HepG2 (cell line): Measurements from ENCODE around the gene KSR1. TPM values are rescaled to one million over a fixed set of nuclear protein-coding genes. Genes with fewer than 3 reads are reported as not detected.

ENCODE experiments used
- ATAC-seq: fragments of 200-7000 bp; cut with Tn5 transposase; 3 replicates; pipeline ENCODE4 v1.9.1; 2020; ENCODE audit warnings: mild to moderate bottlenecking, moderate library complexity
- BruUV-seq: library from RNA; stranded (reverse); fragments of 400-500 nt; replicated peaks from 2 replicates; lab custom pipeline; 2021; lab: Mats Ljungman, UMichigan
- CTCF ChIA-PET: fragments of 300-600 bp; formaldehyde crosslinking; extraction: SDS; loops from one replicate; lab custom pipeline; 2021; ENCODE audit warnings: low total read pairs, inconsistent platforms, low intra/inter-chr PET ratio; lab: Yijun Ruan, JAX
- POLR2A ChIA-PET: fragments of 350-600 bp; sonication (Branson Sonifier 250); formaldehyde crosslinking; loops from one replicate; lab custom pipeline; 2020; ENCODE audit warnings: antibody characterized with exemption, inconsistent platforms; lab: Yijun Ruan, JAX
- DNase-seq: peaks from one replicate; pipeline ENCODE4 v3.0.0-alpha.2; 2015; ENCODE audit warnings: low spot score
- FAIRE-seq: peaks from 3 replicates; lab custom pipeline; 2011; peaks lifted over from hg19 to GRCh38; lab: Jason Lieb, UNC
- H2AFZ ChIP-seq: one replicate; pipeline ENCODE4 v1.6.1; 2011; ENCODE audit warnings: low read length, inconsistent platforms
- H3K27ac ChIP-seq: fragments of 300-600 bp; 3 replicates; pipeline ENCODE4 v1.8.0; 2011; ENCODE audit warnings: mixed run types, mild to moderate bottlenecking, mixed read lengths, low read length, inconsistent platforms; ENCODE audit not compliant: insufficient read depth; ENCODE audit errors: extremely low read length
- H3K27me3 ChIP-seq, 2 experiments: fragments of 200-600 bp in 1 of 2; 2 replicates in 1 of 2; 3 replicates in 1 of 2; pipeline versions ENCODE4 v1.6.0 to v1.8.0; 2011; ENCODE audit warnings: low read length in 2 of 2, mild to moderate bottlenecking in 2 of 2, moderate library complexity in 2 of 2, inconsistent platforms in 1 of 2; ENCODE audit not compliant: insufficient read depth in 2 of 2, control insufficient read depth in 1 of 2
- H3K36me3 ChIP-seq, 2 experiments: fragments of 200-600 bp in 1 of 2; replicated peaks in 1 of 2; 2 replicates in 1 of 2; 3 replicates in 1 of 2; pipeline versions ENCODE4 v1.5.1 to v1.8.0; 2011; ENCODE audit warnings: low read length in 2 of 2, inconsistent platforms in 1 of 2; ENCODE audit not compliant: insufficient read depth in 2 of 2, control insufficient read depth in 1 of 2
- H3K4me1 ChIP-seq: 2 replicates; pipeline ENCODE4 v1.5.1; 2012; ENCODE audit warnings: low read length, inconsistent platforms; ENCODE audit not compliant: insufficient read depth
- H3K4me2 ChIP-seq: 2 replicates; pipeline ENCODE4 v1.6.0; 2011; ENCODE audit warnings: low read depth, low read length, inconsistent platforms
- H3K4me3 ChIP-seq, 3 experiments: fragments of 200-600 bp in 1 of 3; sonication (generic), shearing (Covaris generic) in 1 of 3; replicated peaks in 1 of 3; 2 replicates each; pipeline ENCODE4 v1.5.1; 2011 to 2016; ENCODE audit warnings: low read length in 3 of 3, inconsistent platforms in 2 of 3, low read depth in 2 of 3, mild to moderate bottlenecking in 2 of 3, control low read depth in 1 of 3, mixed read lengths in 1 of 3; ENCODE audit not compliant: insufficient read depth in 1 of 3
- H3K79me2 ChIP-seq: one replicate; pipeline ENCODE4 v1.6.1; 2011; ENCODE audit warnings: low read length, inconsistent platforms; ENCODE audit not compliant: insufficient read depth
- H3K9ac ChIP-seq: 2 replicates; pipeline ENCODE4 v1.6.0; 2011; ENCODE audit warnings: mild to moderate bottlenecking, low read depth, low read length, inconsistent platforms; ENCODE audit not compliant: insufficient read depth
- H3K9me3 ChIP-seq: 2 replicates; pipeline ENCODE4 v1.5.1; 2012; ENCODE audit warnings: mild to moderate bottlenecking, low read length
- H4K20me1 ChIP-seq: 2 replicates; pipeline ENCODE4 v1.6.0; 2011; ENCODE audit warnings: inconsistent platforms, mild to moderate bottlenecking, low read length, moderate library complexity; ENCODE audit not compliant: insufficient read depth
- MED13 ChIP-seq: sonication (generic); formaldehyde crosslinking; IDR thresholded peaks from 2 replicates; pipeline ENCODE4 v1.5.0; 2020; ENCODE audit warnings: missing genetic modification reagents
- MIER2 ChIP-seq: IDR thresholded peaks from 2 replicates; pipeline ENCODE4 v1.6.1; 2016; ENCODE audit warnings: missing biosample characterization, missing genetic modification reagents
- SETDB1 ChIP-seq: sonication (generic); formaldehyde crosslinking; IDR thresholded peaks from 2 replicates; pipeline ENCODE4 v1.5.1; 2020; ENCODE audit warnings: missing genetic modification reagents, mild to moderate bottlenecking, borderline replicate concordance
- ZHX2 ChIP-seq, 2 experiments: sonication (generic) in 1 of 2; formaldehyde crosslinking in 1 of 2; IDR thresholded peaks; 2 replicates each; pipeline versions ENCODE4 v1.6.1 to v1.9.0; 2014 to 2022; ENCODE audit warnings: antibody characterized with exemption in 1 of 2, borderline replicate concordance in 1 of 2, inconsistent platforms in 1 of 2, low read depth in 1 of 2, missing genetic modification reagents in 1 of 2
- ZNF24 ChIP-seq: fragments of 450-650 bp; IDR thresholded peaks from 2 replicates; pipeline ENCODE4 v1.6.1; 2017; ENCODE audit warnings: antibody characterized with exemption, mild to moderate bottlenecking
- ZNF772 ChIP-seq: sonication (generic); formaldehyde crosslinking; IDR thresholded peaks from 2 replicates; pipeline ENCODE4 v1.5.0; 2020; ENCODE audit warnings: mild to moderate bottlenecking, missing genetic modification reagents
- WGBS: methylation state at CpG from one replicate; pipeline ENCODE4 v1.1.6; 2017; ENCODE audit warnings: low lambda C conversion rate; 5-methylcytosine and 5-hydroxymethylcytosine counted together
- in situ Hi-C: cut with HindIII; loops from 2 replicates; pipeline ENCODE4 v1.10.0; 2017; ENCODE audit warnings: low pct_unique_long_range_greater_than_20kb; ENCODE audit not compliant: extremely low pct_ligation_motif_present
- intact Hi-C: fragments of 100-400 bp; cut with micrococcal nuclease; formaldehyde crosslinking; loops from one replicate; pipeline ENCODE4 v1.10.0; 2022; ENCODE audit not compliant: unreplicated experiment
- polyA plus RNA-seq, 8 experiments: library from polyadenylated mRNA; depleted of rRNA in 3 of 8; stranded (reverse) in 7 of 8; unstranded in 1 of 8; fragments of >200 nt; fragmentation: Illumina TruSeq in 4 of 8; extraction: Trizol in 4 of 8; gene quantifications; 2 replicates each; pipeline versions ENCODE4 v1.2.1 to v1.2.3, GENCODE V29; 2011 to 2016; ENCODE audit warnings: low read depth in 4 of 8, missing spikeins in 1 of 8, mixed read lengths in 1 of 8; ENCODE audit not compliant: insufficient read depth in 1 of 8
- total RNA-seq, 5 experiments: library from RNA; depleted of rRNA; stranded (reverse); fragments of >200 nt; fragmentation: Illumina TruSeq; extraction: Trizol; gene quantifications; 2 replicates each; pipeline ENCODE4 v1.2.3, GENCODE V29; 2016; ENCODE audit warnings: low read depth in 1 of 5
- TF ChIP-seq, protein P1 (sequence below), 2 experiments: IDR thresholded peaks; 2 replicates each; pipeline ENCODE4 v1.6.1; 2011 to 2012; ENCODE audit warnings: low read length in 2 of 2, borderline replicate concordance in 1 of 2, low read depth in 1 of 2, mild to moderate bottlenecking in 1 of 2, moderate library complexity in 1 of 2

KSR1 gene
- total and polyA plus RNA-seq, 2 of the 13 experiments (the other 11 are each of a cell fraction or from before 2014, with no cell fraction given), result 10.1 to 16.6 TPM

DNA sequence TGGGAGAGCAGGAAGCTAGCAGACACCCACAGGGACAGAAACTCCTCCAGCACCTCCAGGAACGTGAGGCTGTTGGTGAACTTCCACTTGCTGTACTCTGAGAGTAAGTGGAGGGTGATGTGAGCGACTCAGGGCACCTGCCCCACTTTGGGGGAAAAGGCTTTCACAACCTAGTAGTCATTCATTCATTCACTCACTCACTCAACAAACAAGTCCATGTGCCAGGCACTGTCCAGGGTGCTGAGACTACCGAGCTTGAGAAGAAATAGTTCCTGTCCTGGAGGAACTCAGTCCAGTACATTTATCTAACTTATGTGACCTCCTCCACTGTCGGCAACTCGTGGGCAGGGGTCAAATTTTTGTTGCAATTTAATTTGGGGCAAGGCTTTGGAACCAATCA lies 201.4 kb downstream of the KSR1 start:
- no peak overlapping the region for H3K27ac ChIP-seq
- FAIRE-seq, result no peak
- TF ChIP-seq SETDB1 (CRISPR knock-in tag), result no peak
- TF ChIP-seq ZNF772 (CRISPR knock-in tag), result no peak
- TF ChIP-seq MED13 (CRISPR knock-in tag), result no peak
- TF ChIP-seq ZNF24, result peak; percentile 68; the same call in 1 of the 2 replicates
- TF ChIP-seq, protein P1, sequence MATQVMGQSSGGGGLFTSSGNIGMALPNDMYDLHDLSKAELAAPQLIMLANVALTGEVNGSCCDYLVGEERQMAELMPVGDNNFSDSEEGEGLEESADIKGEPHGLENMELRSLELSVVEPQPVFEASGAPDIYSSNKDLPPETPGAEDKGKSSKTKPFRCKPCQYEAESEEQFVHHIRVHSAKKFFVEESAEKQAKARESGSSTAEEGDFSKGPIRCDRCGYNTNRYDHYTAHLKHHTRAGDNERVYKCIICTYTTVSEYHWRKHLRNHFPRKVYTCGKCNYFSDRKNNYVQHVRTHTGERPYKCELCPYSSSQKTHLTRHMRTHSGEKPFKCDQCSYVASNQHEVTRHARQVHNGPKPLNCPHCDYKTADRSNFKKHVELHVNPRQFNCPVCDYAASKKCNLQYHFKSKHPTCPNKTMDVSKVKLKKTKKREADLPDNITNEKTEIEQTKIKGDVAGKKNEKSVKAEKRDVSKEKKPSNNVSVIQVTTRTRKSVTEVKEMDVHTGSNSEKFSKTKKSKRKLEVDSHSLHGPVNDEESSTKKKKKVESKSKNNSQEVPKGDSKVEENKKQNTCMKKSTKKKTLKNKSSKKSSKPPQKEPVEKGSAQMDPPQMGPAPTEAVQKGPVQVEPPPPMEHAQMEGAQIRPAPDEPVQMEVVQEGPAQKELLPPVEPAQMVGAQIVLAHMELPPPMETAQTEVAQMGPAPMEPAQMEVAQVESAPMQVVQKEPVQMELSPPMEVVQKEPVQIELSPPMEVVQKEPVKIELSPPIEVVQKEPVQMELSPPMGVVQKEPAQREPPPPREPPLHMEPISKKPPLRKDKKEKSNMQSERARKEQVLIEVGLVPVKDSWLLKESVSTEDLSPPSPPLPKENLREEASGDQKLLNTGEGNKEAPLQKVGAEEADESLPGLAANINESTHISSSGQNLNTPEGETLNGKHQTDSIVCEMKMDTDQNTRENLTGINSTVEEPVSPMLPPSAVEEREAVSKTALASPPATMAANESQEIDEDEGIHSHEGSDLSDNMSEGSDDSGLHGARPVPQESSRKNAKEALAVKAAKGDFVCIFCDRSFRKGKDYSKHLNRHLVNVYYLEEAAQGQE (IDR thresholded peaks at IDR 0.05; ENCODE audit: borderline replicate concordance in 1 of 2, low read depth in 1 of 2, low read length in 2 of 2), result peak; percentile 41 to 91
- TF ChIP-seq MIER2 (CRISPR knock-in tag), result peak; percentile 91
- no peak for TF ChIP-seq ZHX2 (IDR thresholded peaks at IDR 0.05; ENCODE audit: low read depth)
- no peak for TF ChIP-seq ZHX2 (CRISPR knock-in tag; IDR thresholded peaks at IDR 0.05; ENCODE audit: borderline replicate concordance)
- H3K79me2 ChIP-seq, result no peaks in the 10 kb centered on the region
- no peaks in the 10 kb centered on the region for H3K36me3 ChIP-seq
- no peaks in the 10 kb centered on the region for H4K20me1 ChIP-seq
- no peak overlapping the region for H3K9ac ChIP-seq
- 0% methylated on average over 2 of the region's 5 CpGs for WGBS
- no peak for DNase-seq
- no peaks in the 10 kb centered on the region for H3K9me3 ChIP-seq
- no TSS peak for BruUV-seq
- H2AFZ ChIP-seq, result no peak overlapping the region
- H3K4me1 ChIP-seq, result no peaks in the 10 kb centered on the region
- intact Hi-C loops, result no loop called here
- peaks cover 2 to 4% of the 10 kb centered on the region in 2 experiments; a peak in 3 of 5 replicates for H3K27me3 ChIP-seq
- no peak for ATAC-seq
- no peak overlapping the region for H3K4me2 ChIP-seq
- H3K4me3 ChIP-seq, result no peak overlapping the region
- ChIA-PET POLR2A (no interaction called here), CTCF (no interaction called here)
- in situ Hi-C loops, result loop anchor here (5.0 to 10.0 kb wide), 2 partner anchors 100 to 227 kb away; no protein-coding TSS in a partner anchor
